Stimulated activated CD4-positive, alpha-beta T cell treated with anti-CD3 and anti-CD28 coated beads, Interleukin-15, amount 100 ng/mL, for 24 hours (primary cell): Measurements from ENCODE around the gene RP9.
A peak's percentile ranks its signal among the peaks of the same experiment; 100 is the strongest.

Experiments used
- DNase-seq: peaks from one replicate; pipeline ENCODE4 v3.0.0-alpha.2; 2020

RP9 gene, protein sequence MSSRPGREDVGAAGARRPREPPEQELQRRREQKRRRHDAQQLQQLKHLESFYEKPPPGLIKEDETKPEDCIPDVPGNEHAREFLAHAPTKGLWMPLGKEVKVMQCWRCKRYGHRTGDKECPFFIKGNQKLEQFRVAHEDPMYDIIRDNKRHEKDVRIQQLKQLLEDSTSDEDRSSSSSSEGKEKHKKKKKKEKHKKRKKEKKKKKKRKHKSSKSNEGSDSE

DNA sequence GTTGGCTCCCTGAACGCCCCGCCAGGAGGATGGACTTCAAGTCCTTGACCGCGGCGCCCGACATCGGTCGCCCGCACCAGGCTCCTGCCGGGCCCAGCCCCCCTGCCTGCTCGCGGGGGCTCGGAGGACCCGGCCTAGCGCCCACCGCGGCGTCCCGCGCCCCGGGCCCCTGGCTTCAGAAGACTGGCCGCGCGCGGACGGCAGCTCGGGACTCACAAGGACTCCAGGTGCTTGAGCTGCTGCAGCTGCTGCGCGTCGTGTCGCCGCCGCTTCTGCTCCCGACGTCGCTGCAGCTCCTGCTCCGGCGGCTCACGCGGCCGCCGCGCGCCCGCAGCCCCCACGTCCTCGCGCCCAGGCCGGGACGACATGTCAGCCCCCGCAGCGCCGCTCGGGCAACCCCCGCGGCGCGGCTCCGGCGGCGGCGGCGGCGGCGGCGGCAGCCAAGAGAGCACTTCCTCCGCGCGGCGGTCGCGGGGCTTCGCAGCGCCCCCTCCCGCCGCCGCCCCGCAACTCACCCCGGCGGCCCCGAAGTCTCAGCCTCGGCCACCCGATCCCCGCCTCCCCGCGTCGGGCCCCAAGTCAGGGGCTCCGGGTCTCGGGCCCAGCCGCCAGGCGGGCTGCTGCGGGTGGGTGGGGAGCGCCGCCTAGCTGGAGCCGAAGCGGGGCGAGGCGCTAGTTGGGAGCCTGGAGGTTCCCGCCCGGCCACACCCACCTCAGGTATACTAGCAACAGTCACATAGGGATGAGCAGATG, at the start of gene RP9:
Gene RP9, minus strand, starts transcription at position 400 of the 753 bp plus-strand sequence. Its CDS starts 32 bp downstream, at position 368.
- DNase-seq: peak; percentile 84

DNA sequence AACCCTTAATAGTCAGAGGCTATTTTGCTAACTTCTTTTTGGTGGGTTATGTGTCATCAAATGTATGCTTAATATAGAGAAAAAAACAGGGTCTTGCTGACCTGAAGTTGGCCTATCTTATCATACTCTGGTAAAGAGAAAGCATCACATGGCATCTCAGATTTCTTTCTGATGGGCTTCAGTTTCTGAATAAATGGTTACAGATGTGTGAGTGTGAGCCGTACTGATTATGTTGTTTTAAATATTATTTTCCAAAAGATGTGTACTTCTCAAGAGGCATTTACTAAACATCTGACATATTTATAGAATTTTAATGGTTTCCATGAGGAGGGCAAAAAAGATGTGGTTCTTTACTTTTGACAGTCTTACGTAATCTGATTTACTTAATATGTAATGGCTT, 48.6 kb upstream of the RP9 start:
- DNase-seq: no peak

GRCh38 chr7:33157311-33157710, 48.1 kb upstream of the RP9 start:
- DNase-seq: no peak

GRCh38 chr7:33156441-33156840, 47.2 kb upstream of the RP9 start:
- no peak for DNase-seq

GRCh38 chr7:33155811-33156210, 46.6 kb upstream of the RP9 start:
- no peak for DNase-seq

DNA sequence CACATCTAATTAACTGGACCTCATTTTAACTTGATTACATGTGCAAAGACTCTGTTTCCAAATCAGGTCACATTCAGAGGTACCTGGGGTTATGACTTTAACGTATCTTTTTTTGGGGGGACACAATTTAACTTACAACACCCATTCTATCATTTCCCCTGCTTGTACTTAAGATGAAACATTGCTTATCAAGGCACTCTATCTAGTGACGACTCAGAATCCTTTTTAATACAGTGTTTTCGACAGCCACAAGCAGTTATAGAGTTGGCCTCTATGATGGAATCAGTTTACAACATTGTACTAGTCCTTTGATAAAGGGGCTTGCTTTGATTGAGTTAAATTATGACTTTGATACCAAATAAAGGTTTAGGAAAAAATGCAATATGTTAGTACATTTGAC, 42.9 kb upstream of the RP9 start:
- DNase-seq: no peak

- DNase-seq: no peak
Measured at GRCh38 chr7:33145156-33145555, 36.0 kb upstream of the RP9 start.

GRCh38 chr7:33143996-33144718, 35.0 kb upstream of the RP9 start:
- no peak for DNase-seq

DNA sequence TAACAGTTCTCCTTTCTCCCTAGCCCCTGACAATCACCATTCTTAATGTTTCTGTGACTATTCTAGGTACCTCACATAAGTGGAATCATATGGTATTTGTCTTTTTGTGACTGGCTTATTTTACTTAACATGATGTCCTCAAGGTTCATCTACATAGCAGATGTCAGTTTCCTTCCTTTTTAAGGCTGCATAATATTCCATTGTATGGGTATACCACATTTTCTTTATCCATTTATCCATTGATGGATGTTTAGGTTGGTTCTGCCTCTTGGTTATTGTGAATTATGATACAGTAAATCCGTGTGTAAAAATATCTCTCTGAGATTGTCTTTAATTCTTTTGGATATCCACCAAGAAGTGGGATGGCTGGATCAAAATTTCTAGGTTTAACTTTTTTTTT, 33.4 kb upstream of the RP9 start:
- DNase-seq: no peak

DNA sequence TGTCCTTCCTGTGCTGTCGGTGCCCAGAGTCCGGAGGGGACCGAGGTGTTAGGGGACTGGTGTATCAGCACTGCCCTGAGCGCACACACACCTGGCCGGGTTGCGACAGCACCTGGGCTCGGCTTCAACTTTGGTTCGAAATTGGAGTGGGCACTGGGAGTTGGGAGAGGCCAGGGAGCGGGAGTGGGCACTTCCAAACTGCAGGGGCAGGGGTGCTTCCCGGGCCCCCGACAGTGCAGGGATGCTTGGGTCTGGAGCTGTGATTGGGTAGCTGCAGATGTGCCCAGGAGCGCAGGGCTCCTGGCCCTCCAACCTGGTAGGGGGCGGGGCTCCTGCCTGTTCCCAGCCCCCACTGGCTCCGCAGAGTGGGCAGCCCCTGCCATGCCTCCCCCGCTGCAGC, 27.9 kb upstream of the RP9 start:
- DNase-seq: no peak

DNA sequence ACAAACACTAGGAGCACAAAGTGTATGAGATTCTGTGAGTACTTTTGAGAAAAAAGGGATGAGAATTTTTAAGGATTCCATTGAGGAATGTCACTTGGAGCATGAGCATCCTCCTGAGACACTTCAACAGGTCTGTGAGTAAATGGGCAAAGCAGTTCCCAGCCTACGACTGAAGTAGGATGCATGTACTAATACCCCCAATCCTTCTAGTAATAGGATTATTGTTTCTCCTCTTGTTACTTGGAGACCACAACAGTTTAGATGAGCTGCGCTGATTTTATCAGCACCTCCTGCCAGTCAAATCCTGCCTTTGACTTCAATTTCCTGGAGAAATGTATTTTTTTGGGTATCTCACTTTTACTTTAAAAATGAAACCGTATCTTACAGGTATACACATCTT, 21.0 kb upstream of the RP9 start:
- no peak for DNase-seq

GRCh38 chr7:33129806-33130153, 20.6 kb upstream of the RP9 start:
- DNase-seq: no peak

GRCh38 chr7:33128990-33129805, 20.0 kb upstream of the RP9 start, which contains the start of gene BBS9:
BBS9 (plus strand) TSS chr7:33129564; CDS start chr7:33146253, 16,689 bp downstream.
- DNase-seq: peak; percentile 95

- no peak for DNase-seq
Measured at GRCh38 chr7:33128631-33128989, 19.4 kb upstream of the RP9 start.

DNA sequence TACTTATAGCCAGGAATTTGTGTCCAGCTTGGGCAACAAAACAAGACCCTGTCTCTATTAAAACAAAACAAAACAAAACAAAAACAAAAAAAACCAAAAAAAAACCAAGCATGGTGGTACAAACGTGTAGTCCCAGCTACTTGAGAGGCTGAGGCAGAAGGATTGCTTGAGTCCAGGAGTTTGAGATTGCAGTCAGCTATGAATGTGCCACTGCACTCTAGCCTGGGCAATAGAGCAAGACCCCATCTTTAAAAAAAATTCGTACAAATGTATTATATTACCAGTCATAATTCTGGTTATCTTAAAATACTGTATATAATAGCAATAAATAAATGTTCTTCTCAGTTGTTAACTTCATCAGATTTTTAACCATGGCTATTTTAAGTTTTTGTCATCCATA, 17.9 kb upstream of the RP9 start:
- no peak for DNase-seq

GRCh38 chr7:33118383-33118782, 9.2 kb upstream of the RP9 start:
- no peak for DNase-seq

DNA sequence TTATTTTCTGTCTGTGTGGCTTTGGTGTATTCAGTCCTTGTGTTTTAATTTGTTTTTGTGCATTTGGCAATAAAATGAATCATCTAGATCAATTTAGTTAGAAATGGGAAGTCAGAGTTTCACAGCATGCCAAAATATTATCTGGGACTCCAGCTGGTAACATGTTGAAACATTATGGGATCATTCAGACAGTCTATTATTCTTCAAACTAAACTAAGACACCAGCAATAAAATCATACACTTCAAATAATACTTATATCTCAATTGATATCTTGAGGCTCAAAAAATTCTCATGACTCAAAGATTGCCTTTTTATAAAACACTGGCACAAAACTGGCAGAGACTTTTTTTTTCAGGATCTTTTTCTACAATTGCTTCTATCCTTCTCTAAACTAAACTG, 5.8 kb upstream of the RP9 start:
- DNase-seq: no peak

GRCh38 chr7:33111614-33112013, 2.4 kb upstream of the RP9 start:
- no peak for DNase-seq

DNA sequence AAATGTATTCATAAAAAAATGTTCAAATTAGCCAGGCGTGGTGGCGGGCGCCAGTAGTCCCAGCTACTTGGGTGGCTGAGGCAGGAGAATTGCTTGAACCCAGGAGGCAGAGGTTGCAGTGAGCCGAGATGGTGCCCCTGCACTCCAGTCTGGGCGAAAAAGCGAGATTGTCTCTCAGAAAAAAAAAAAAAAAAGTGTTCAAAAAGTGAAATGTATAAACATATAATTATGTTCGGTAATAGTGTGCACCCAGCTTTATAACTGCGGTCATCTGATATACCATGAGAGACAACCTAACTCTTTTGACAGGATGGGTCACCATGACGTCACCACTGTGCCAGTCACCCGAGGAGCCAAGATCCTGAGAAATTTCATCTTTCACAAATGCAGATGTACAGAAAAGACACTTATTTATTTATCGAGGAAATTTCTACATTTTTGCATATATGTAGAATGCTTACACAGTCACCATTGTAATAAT, 594 bp upstream of the RP9 start:
- peak; percentile 17 for DNase-seq

- peak; percentile 55 for DNase-seq
Measured at GRCh38 chr7:33108554-33109004, 625 bp downstream of the RP9 start.

- DNase-seq: peak; percentile 22
Measured at GRCh38 chr7:33107136-33108066, 1.8 kb downstream of the RP9 start.

GRCh38 chr7:33101906-33102305, 7.3 kb downstream of the RP9 start:
- DNase-seq: no peak
